Fibroblast of mammary gland (primary cell): Measurements from ENCODE around the gene VCX.
"Not testable (repeated sequence)": the region's sequence is repeated elsewhere in the genome, so short reads cannot be mapped to it uniquely, and the experiment has no call there.

Source experiments
- DNase-seq: peaks from one replicate; pipeline ENCODE4 v3.0.0-alpha.2; 2010; ENCODE audit warnings: low read depth
- H3K4me3 ChIP-seq: 2 replicates; pipeline ENCODE4 v1.5.1; 2011; ENCODE audit warnings: low read depth, mild to moderate bottlenecking, low read length, moderate library complexity; ENCODE audit not compliant: control insufficient read depth
- CTCF ChIP-seq: conservative IDR thresholded peaks from 2 replicates; pipeline ENCODE4 v1.5.1; 2011; ENCODE audit warnings: low read depth, low read length, inconsistent platforms; ENCODE audit not compliant: control insufficient read depth, insufficient read depth

The VCX gene

GRCh38 chrX:7842871-7843270 is at the start of gene VCX:
Gene VCX (plus strand): TSS chrX:7843171. CDS start chrX:7843204, 33 bp downstream.
- not testable (repeated sequence) for H3K4me3 ChIP-seq, DNase-seq

GRCh38 chrX:7798327-7798726 is 44.6 kb upstream of the VCX start:
- no peak for DNase-seq
- H3K4me3 ChIP-seq: no peak overlapping the region
- TF ChIP-seq CTCF: no peak

- no peak overlapping the region for H3K4me3 ChIP-seq
- peak; percentile 36 for DNase-seq
- no peak for TF ChIP-seq CTCF
These were observed 41.3 kb upstream of the VCX start for GRCh38 chrX:7801711-7802110.

GRCh38 chrX:7815166-7815805 is 27.7 kb upstream of the VCX start:
- TF ChIP-seq CTCF: no peak
- no peak overlapping the region for H3K4me3 ChIP-seq
- DNase-seq: no peak

DNA sequence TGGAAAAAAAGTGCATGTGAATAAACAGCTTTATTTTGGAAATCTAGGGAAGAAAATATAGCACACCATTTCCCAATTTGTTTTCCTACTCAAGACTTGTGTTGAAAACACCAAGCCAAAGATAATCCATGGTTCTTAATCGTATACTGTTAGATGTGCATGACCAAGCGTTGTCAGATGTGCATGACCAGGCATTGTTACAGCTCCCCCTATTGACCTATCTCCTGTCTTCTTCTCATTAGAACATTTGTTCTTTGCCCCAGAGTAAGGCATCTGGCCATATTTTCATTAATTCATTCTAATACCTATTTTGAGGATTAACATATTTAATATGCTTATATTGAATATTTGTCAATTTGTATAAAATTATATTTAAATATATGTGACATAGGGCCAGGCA is 14.4 kb upstream of the VCX start:
- H3K4me3 ChIP-seq: no peak overlapping the region
- TF ChIP-seq CTCF: peak; percentile 15
- peak; percentile 27 for DNase-seq

DNA sequence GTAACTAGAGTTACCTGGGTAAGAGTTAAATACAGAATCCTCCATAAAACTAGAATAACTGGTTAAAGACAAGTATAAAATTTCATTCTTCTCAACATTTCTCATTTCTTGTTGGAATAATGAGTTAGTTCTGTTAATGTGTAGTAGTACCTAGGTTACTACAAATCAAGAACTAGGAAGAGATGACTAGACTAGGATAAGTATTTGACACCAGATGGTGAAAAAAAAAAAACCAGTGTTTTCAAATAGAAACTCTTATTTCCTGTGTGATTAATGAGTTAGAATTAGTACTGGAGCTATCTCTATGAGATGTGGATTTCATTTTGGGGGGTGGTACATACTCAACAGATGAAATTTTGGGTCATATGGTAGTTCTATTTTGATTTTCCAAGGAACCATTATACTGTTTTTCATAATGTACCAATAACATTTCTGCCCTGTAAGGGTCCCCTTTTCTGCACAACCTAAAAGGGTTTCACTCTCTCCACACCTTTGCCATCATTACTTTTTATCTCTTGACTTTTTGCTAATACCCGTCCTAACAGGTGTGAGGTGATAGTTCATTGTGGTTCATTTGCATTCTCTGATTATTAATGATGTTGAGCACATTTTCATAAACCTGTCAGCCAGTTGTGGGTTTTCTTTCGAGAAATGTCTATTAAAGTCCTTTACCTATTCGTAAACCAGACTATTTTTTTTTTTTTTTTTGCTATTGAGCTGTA is 1.7 kb upstream of the VCX start:
- TF ChIP-seq CTCF: no peak
- DNase-seq: no peak
- no peak overlapping the region for H3K4me3 ChIP-seq

GRCh38 chrX:7852166-7852565 is 9.2 kb downstream of the VCX start:
- TF ChIP-seq CTCF: no peak
- no peak overlapping the region for H3K4me3 ChIP-seq
- no peak for DNase-seq
